Neural cell (in vitro differentiated cells): ENCODE measurements around the gene MN1. TPM values are rescaled to one million over a fixed set of nuclear protein-coding genes. Genes with fewer than 3 reads are reported as not detected.

Source experiments
- H2AFZ ChIP-seq: fragments of 200-600, 300-800 bp; sonication (generic), shearing (Covaris generic); 2 replicates; pipeline ENCODE4 v1.6.0; 2014; ENCODE audit warnings: low read depth, mild to moderate bottlenecking, antibody characterized with exemption, low read length, moderate library complexity
- H3F3A ChIP-seq: fragments of 200-600 bp; shearing (Covaris generic); 2 replicates; pipeline ENCODE4 v1.6.1; 2016; ENCODE audit warnings: mild to moderate bottlenecking, moderate library complexity, mixed read lengths, antibody characterized with exemption, low read length; ENCODE audit not compliant: insufficient read depth, poor library complexity, severe bottlenecking
- H3K27ac ChIP-seq: fragments of 200-600, 300-800 bp; sonication (generic), shearing (Covaris generic); 2 replicates; pipeline ENCODE4 v1.5.1; 2014; ENCODE audit warnings: mild to moderate bottlenecking, low read length, moderate library complexity
- H3K27me3 ChIP-seq: fragments of 300-800, 200-600 bp; sonication (generic), shearing (Covaris generic); 2 replicates; pipeline ENCODE4 v1.6.0; 2014; ENCODE audit warnings: mild to moderate bottlenecking, low read depth, low read length, moderate library complexity; ENCODE audit not compliant: insufficient read depth
- H3K36me3 ChIP-seq: fragments of 300-800, 200-600 bp; sonication (generic), shearing (Covaris generic); 2 replicates; pipeline ENCODE4 v1.5.1; 2014; ENCODE audit warnings: mild to moderate bottlenecking, antibody characterized with exemption, low read length, moderate library complexity; ENCODE audit not compliant: insufficient read depth
- H3K4me2 ChIP-seq: fragments of 300-800, 200-600 bp; sonication (generic), shearing (Covaris generic); 2 replicates; pipeline ENCODE4 v1.6.0; 2014; ENCODE audit warnings: mild to moderate bottlenecking, low read length
- H3K4me3 ChIP-seq: fragments of 300-800, 200-600 bp; sonication (generic), shearing (Covaris generic); 2 replicates; pipeline ENCODE4 v1.5.1; 2014; ENCODE audit warnings: mild to moderate bottlenecking, low read length, moderate library complexity
- H3K79me2 ChIP-seq: fragments of 200-600 bp; shearing (Covaris generic); replicated peaks from 2 replicates; pipeline ENCODE4 v1.6.0; 2014; ENCODE audit warnings: mild to moderate bottlenecking, low read length, moderate library complexity; ENCODE audit not compliant: insufficient read depth
- H3K9ac ChIP-seq: fragments of 300-800, 200-600 bp; sonication (generic), shearing (Covaris generic); 2 replicates; pipeline ENCODE4 v1.6.1; 2016; ENCODE audit warnings: mild to moderate bottlenecking, low read length, mixed read lengths
- H3K9me2 ChIP-seq: fragments of 200-600 bp; shearing (Covaris generic); 2 replicates; pipeline ENCODE4 v1.6.1; 2016; ENCODE audit warnings: mild to moderate bottlenecking, low read length, mixed read lengths; ENCODE audit not compliant: insufficient read depth
- H3K9me3 ChIP-seq: fragments of 200-600, 300-800 bp; sonication (generic), shearing (Covaris generic); 2 replicates; pipeline ENCODE4 v1.6.1; 2016; ENCODE audit warnings: mild to moderate bottlenecking, mixed run types, low read length, moderate library complexity, mixed read lengths
- H4K20me1 ChIP-seq: fragments of 200-600 bp; shearing (Covaris generic); 2 replicates; pipeline ENCODE4 v1.6.1; 2016; ENCODE audit warnings: mild to moderate bottlenecking, mixed run types; ENCODE audit not compliant: insufficient read depth
- CTCF ChIP-seq: fragments of 450-650 bp; IDR thresholded peaks from 2 replicates; pipeline ENCODE4 v1.5.1; 2014; ENCODE audit warnings: antibody characterized with exemption, mild to moderate bottlenecking, moderate library complexity; ENCODE audit not compliant: poor library complexity, severe bottlenecking
- EP300 ChIP-seq: fragments of 450-650 bp; conservative IDR thresholded peaks from 2 replicates; pipeline ENCODE4 v1.6.1; 2014; ENCODE audit warnings: antibody characterized with exemption, mild to moderate bottlenecking, moderate library complexity; ENCODE audit not compliant: poor library complexity, severe bottlenecking
- EZH2 ChIP-seq: fragments of 200-600, 300-800 bp; shearing (Covaris generic), sonication (generic); IDR thresholded peaks from 2 replicates; pipeline ENCODE4 v1.6.1; 2014; ENCODE audit warnings: antibody characterized with exemption, low read length, borderline replicate concordance, mild to moderate bottlenecking; ENCODE audit not compliant: insufficient read depth, poor library complexity, severe bottlenecking
- MXI1 ChIP-seq: fragments of 450-650 bp; conservative IDR thresholded peaks from 2 replicates; pipeline ENCODE4 v1.6.1; 2014; ENCODE audit warnings: antibody characterized with exemption, mild to moderate bottlenecking; ENCODE audit not compliant: poor library complexity, severe bottlenecking
- POLR2AphosphoS5 ChIP-seq: IDR thresholded peaks from 2 replicates; pipeline ENCODE4 v1.6.1; 2012
- RAD21 ChIP-seq: fragments of 450-650 bp; conservative IDR thresholded peaks from 2 replicates; pipeline ENCODE4 v1.6.1; 2014; ENCODE audit warnings: antibody characterized with exemption, mild to moderate bottlenecking, moderate library complexity
- SMC3 ChIP-seq: fragments of 450-650 bp; conservative IDR thresholded peaks from 2 replicates; pipeline ENCODE4 v1.6.1; 2014; ENCODE audit warnings: antibody characterized with exemption, mild to moderate bottlenecking, moderate library complexity; ENCODE audit not compliant: poor library complexity
- TAF1 ChIP-seq: IDR thresholded peaks from 2 replicates; pipeline ENCODE4 v1.6.1; 2012; ENCODE audit warnings: low read depth
- polyA plus RNA-seq: library from polyadenylated mRNA; depleted of rRNA; stranded (reverse); fragments of >200 nt; gene quantifications from 2 replicates; pipeline ENCODE4 v1.2.3, GENCODE V29; 2014
- TF ChIP-seq, protein P1 (sequence below): IDR thresholded peaks from 2 replicates; pipeline ENCODE4 v1.6.1; 2012; ENCODE audit warnings: borderline replicate concordance

MN1 gene
- polyA plus RNA-seq, 1 donor from 2014 or later, result 7.3 TPM

DNA sequence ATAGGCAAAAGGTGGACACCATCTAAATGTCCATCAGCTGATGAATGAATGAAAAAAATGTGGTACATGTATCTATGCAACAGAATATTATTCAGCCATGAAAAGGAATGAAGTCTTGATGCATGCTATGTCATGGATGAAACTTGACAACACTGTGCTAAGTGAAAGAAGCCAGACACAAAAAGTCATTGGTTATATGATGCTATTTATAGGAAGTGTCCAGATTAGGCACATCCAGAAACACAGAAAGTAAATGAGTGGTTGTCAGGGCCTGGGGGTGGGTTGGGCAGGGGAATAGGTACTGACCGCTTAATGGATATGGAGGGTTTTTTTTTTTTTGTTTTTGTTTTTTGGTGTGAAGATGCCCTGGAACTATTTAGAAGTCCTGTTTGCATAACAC, 21.7 kb upstream of the MN1 start:
- Histone ChIP-seq H4K20me1 (no peaks in the 10 kb centered on the region), H3K9me3 (no peaks in the 10 kb centered on the region), H3F3A (no peaks in the 10 kb centered on the region), H3K27me3 (no peaks in the 10 kb centered on the region), H3K4me3 (no peak overlapping the region), H3K9me2 (no peaks in the 10 kb centered on the region), H3K27ac (no peak overlapping the region), H3K79me2 (no peaks in the 10 kb centered on the region), H3K9ac (no peak overlapping the region), H2AFZ (no peak overlapping the region), H3K4me2 (no peak overlapping the region), H3K36me3 (no peaks in the 10 kb centered on the region)
- TF ChIP-seq CTCF (no peak), MXI1 (no peak), EP300 (no peak)

DNA sequence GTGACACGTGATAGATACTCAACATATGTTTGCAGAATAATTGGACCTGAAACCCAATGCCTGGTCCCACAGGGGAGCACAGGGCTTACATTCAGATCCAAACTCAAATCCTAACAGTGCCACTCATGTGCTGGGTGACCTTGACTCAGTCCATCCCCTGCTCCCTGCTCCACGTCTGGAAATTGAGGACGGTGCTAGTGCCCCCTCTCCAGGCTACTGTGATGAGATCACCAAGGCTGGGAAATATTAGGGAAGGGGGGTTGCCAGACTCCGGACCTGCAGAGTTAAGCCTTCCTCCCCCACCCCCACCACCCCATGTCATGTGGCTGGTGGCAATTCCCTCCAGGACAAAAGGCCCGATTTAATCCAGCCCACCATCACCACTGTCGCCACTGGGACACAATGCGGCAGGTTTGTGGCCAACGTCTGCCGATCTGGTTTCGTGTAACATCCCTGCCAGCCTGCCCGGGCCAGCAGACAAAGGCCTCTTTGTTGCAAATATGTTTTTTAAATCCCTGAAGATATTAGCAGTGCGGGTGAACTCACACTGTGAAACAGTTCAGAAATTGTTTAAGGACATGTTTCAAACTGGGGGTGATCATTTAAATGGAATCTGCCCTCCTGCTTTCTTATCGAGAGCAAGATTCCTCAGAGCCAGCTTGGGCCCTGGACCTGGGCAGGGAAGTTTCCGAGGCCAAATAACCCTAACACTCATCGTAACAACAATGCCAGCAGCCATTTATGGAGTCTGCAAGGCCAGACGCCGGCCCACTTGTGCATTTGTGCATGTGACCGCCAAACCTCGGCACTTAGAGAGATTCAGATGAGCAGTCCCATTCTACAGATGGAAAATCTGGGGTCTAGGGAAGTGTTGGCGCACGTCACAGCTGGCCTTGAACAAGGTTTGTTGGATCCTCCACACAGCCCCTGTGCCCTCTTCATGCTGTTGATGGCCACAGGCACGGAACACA, 19.6 kb upstream of the MN1 start:
- no peak for TF ChIP-seq TAF1
- TF ChIP-seq SMC3, result no peak
- no peak for TF ChIP-seq RAD21
- no peak for TF ChIP-seq POLR2AphosphoS5
- no peak for TF ChIP-seq CTCF
- no peak for TF ChIP-seq EP300
- TF ChIP-seq MXI1, result no peak
- TF ChIP-seq, protein P1, sequence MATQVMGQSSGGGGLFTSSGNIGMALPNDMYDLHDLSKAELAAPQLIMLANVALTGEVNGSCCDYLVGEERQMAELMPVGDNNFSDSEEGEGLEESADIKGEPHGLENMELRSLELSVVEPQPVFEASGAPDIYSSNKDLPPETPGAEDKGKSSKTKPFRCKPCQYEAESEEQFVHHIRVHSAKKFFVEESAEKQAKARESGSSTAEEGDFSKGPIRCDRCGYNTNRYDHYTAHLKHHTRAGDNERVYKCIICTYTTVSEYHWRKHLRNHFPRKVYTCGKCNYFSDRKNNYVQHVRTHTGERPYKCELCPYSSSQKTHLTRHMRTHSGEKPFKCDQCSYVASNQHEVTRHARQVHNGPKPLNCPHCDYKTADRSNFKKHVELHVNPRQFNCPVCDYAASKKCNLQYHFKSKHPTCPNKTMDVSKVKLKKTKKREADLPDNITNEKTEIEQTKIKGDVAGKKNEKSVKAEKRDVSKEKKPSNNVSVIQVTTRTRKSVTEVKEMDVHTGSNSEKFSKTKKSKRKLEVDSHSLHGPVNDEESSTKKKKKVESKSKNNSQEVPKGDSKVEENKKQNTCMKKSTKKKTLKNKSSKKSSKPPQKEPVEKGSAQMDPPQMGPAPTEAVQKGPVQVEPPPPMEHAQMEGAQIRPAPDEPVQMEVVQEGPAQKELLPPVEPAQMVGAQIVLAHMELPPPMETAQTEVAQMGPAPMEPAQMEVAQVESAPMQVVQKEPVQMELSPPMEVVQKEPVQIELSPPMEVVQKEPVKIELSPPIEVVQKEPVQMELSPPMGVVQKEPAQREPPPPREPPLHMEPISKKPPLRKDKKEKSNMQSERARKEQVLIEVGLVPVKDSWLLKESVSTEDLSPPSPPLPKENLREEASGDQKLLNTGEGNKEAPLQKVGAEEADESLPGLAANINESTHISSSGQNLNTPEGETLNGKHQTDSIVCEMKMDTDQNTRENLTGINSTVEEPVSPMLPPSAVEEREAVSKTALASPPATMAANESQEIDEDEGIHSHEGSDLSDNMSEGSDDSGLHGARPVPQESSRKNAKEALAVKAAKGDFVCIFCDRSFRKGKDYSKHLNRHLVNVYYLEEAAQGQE, result no peak
- no peak for TF ChIP-seq EZH2
- Histone ChIP-seq H3K79me2 (no peaks in the 10 kb centered on the region), H3K27ac (no peak overlapping the region), H2AFZ (no peak overlapping the region), H4K20me1 (no peaks in the 10 kb centered on the region), H3K36me3 (no peaks in the 10 kb centered on the region), H3K4me3 (no peak overlapping the region), H3F3A (no peaks in the 10 kb centered on the region), H3K4me2 (no peak overlapping the region), H3K9me3 (no peaks in the 10 kb centered on the region), H3K9ac (no peak overlapping the region), H3K9me2 (no peaks in the 10 kb centered on the region), H3K27me3 (no peaks in the 10 kb centered on the region)
